SK-N-SH (cell line): Measurements from ENCODE around the gene KIAA0513. TPM values are rescaled to one million over a fixed set of nuclear protein-coding genes. Genes with fewer than 3 reads are reported as not detected.

Experiments used
- CTCF ChIA-PET: fragments of 300-600, 350-600 bp; formaldehyde crosslinking; extraction: SDS; loops from one replicate; lab custom pipeline; 2021; lab: Yijun Ruan, JAX
- POLR2A ChIA-PET: fragments of 350-600 bp; sonication (Branson Sonifier 250); formaldehyde crosslinking; extraction: SDS; loops from one replicate; lab custom pipeline; 2020; ENCODE audit warnings: antibody characterized with exemption, inconsistent platforms; lab: Yijun Ruan, JAX
- DNase-seq: peaks from one replicate; pipeline ENCODE4 v3.0.0; 2012
- H2AFZ ChIP-seq: fragments of 200-600 bp; sonication (generic); 2 replicates; pipeline ENCODE4 v1.8.1; 2016; ENCODE audit warnings: antibody characterized with exemption, mild to moderate bottlenecking, low read depth
- H3F3A ChIP-seq: fragments of 200-600 bp; sonication (generic); replicated peaks from 2 replicates; pipeline ENCODE3; 2016; ENCODE audit warnings: antibody characterized with exemption, mild to moderate bottlenecking; ENCODE audit not compliant: insufficient read depth
- H3K27ac ChIP-seq, 2 experiments: fragments of 200-500 bp in 1 of 2; fragments of 200-600 bp in 1 of 2; sonication (Bioruptor generic) in 1 of 2; sonication (generic), shearing (Covaris generic) in 1 of 2; 2 replicates each; pipeline versions ENCODE4 v1.5.1 to v1.6.1; 2014 to 2016; ENCODE audit warnings: low read depth in 2 of 2, inconsistent platforms in 1 of 2, low read length in 1 of 2, mild to moderate bottlenecking in 1 of 2, mixed read lengths in 1 of 2
- H3K27me3 ChIP-seq: fragments of 200-600 bp; sonication (generic), shearing (Covaris generic); 2 replicates; pipeline ENCODE4 v1.6.1; 2016; ENCODE audit warnings: mixed run types; ENCODE audit not compliant: insufficient read depth
- H3K36me3 ChIP-seq, 2 experiments: fragments of 200-500 bp in 1 of 2; fragments of 200-600 bp in 1 of 2; sonication (Bioruptor generic) in 1 of 2; sonication (generic) in 1 of 2; replicated peaks in 1 of 2; 2 replicates each; pipeline versions ENCODE3 to v1.5.1; 2014 to 2016; ENCODE audit warnings: low read length in 1 of 2, mild to moderate bottlenecking in 1 of 2; ENCODE audit not compliant: insufficient read depth in 2 of 2, control insufficient read depth in 1 of 2
- H3K4me1 ChIP-seq, 2 experiments: fragments of 200-500 bp in 1 of 2; fragments of 200-600 bp in 1 of 2; sonication (Bioruptor generic) in 1 of 2; sonication (generic), shearing (Covaris generic) in 1 of 2; 2 replicates each; pipeline versions ENCODE4 v1.5.1 to v1.6.1; 2014 to 2016; ENCODE audit warnings: low read depth in 1 of 2, low read length in 1 of 2, mixed run types in 1 of 2; ENCODE audit not compliant: insufficient read depth in 2 of 2, control insufficient read depth in 1 of 2
- H3K4me2 ChIP-seq: fragments of 200-600 bp; sonication (generic), shearing (Covaris generic); 2 replicates; pipeline ENCODE4 v1.6.1; 2017; ENCODE audit warnings: mixed run types
- H3K4me3 ChIP-seq, 2 experiments: fragments of 200-500 bp in 1 of 2; fragments of 200-600 bp in 1 of 2; sonication (Bioruptor generic) in 1 of 2; sonication (generic), shearing (Covaris generic) in 1 of 2; 2 replicates each; pipeline versions ENCODE4 v1.5.1 to v1.8.1; 2014 to 2016; ENCODE audit warnings: low read depth in 2 of 2, inconsistent platforms in 1 of 2, low read length in 1 of 2, mild to moderate bottlenecking in 1 of 2, mixed read lengths in 1 of 2, moderate library complexity in 1 of 2
- H3K79me2 ChIP-seq: fragments of 200-600 bp; sonication (generic); 2 replicates; pipeline ENCODE4 v1.8.1; 2017; ENCODE audit warnings: mild to moderate bottlenecking; ENCODE audit not compliant: insufficient read depth
- H3K9ac ChIP-seq: fragments of 200-600 bp; sonication (generic); 2 replicates; pipeline ENCODE4 v1.6.1; 2017; ENCODE audit warnings: mixed run types
- H3K9me2 ChIP-seq: fragments of 200-600 bp; sonication (generic); 2 replicates; pipeline ENCODE4 v1.6.1; 2017; ENCODE audit warnings: mixed run types
- H3K9me3 ChIP-seq: fragments of 200-600 bp; sonication (generic); 2 replicates; pipeline ENCODE4 v1.6.1; 2017; ENCODE audit warnings: mixed run types, mild to moderate bottlenecking, moderate library complexity
- H4K20me1 ChIP-seq: fragments of 200-600 bp; sonication (generic); 2 replicates; pipeline ENCODE4 v1.6.1; 2017; ENCODE audit warnings: mild to moderate bottlenecking, mixed run types; ENCODE audit not compliant: insufficient read depth
- EZH2phosphoT487 ChIP-seq: fragments of 200-600 bp; sonication (generic); IDR thresholded peaks from 2 replicates; pipeline ENCODE4 v1.6.1; 2017; ENCODE audit warnings: low read depth, mixed run types, mild to moderate bottlenecking, antibody characterized with exemption, moderate library complexity, borderline replicate concordance
- FOXJ3 ChIP-seq: sonication (generic); formaldehyde crosslinking; IDR thresholded peaks from 2 replicates; pipeline ENCODE4 v1.5.1; 2020; ENCODE audit warnings: mild to moderate bottlenecking, missing genetic modification reagents
- FOXM1 ChIP-seq: IDR thresholded peaks from 2 replicates; pipeline ENCODE4 v1.4.0; 2012; ENCODE audit warnings: low read depth, mild to moderate bottlenecking
- GATA2 ChIP-seq: sonication (generic); formaldehyde crosslinking; IDR thresholded peaks from 2 replicates; pipeline ENCODE4 v1.5.0; 2020; ENCODE audit warnings: mild to moderate bottlenecking, missing genetic modification reagents
- JUND ChIP-seq: IDR thresholded peaks from 2 replicates; pipeline ENCODE4 v1.4.0; 2012
- MXI1 ChIP-seq: IDR thresholded peaks from 2 replicates; pipeline ENCODE4 v1.6.1; 2012; ENCODE audit warnings: mild to moderate bottlenecking, low read depth, low read length, improper control_type of control experiment
- NFIC ChIP-seq: IDR thresholded peaks from 2 replicates; pipeline ENCODE4 v1.4.0; 2012; ENCODE audit warnings: borderline replicate concordance
- NRF1 ChIP-seq: IDR thresholded peaks from 2 replicates; pipeline ENCODE4 v1.6.1; 2012; ENCODE audit warnings: low read depth, mild to moderate bottlenecking, low read length
- PBX3 ChIP-seq: IDR thresholded peaks from 2 replicates; pipeline ENCODE4; 2012
- RXRA ChIP-seq: IDR thresholded peaks from 2 replicates; pipeline ENCODE4 v1.4.0; 2012; ENCODE audit warnings: low read depth, mild to moderate bottlenecking, borderline replicate concordance
- SMC3 ChIP-seq: IDR thresholded peaks from 2 replicates; pipeline ENCODE4 v1.6.1; 2012; ENCODE audit warnings: low read depth, low read length, improper control_type of control experiment
- TCF12 ChIP-seq: IDR thresholded peaks from 2 replicates; pipeline ENCODE4 v1.4.0; 2012
- YY1 ChIP-seq: IDR thresholded peaks from 2 replicates; pipeline ENCODE4 v1.4.0; 2012; ENCODE audit warnings: low read depth, mild to moderate bottlenecking
- WGBS: methylation state at CpG from one replicate; pipeline ENCODE4 v1.1.6; 2017; ENCODE audit warnings: low lambda C conversion rate; 5-methylcytosine and 5-hydroxymethylcytosine counted together
- polyA plus RNA-seq, 3 experiments: library from polyadenylated mRNA; depleted of rRNA; stranded (reverse); fragments of >200 nt; gene quantifications; 2 replicates each; pipeline ENCODE4 v1.2.3, GENCODE V29; 2012
- TF ChIP-seq, protein P1 (sequence below): IDR thresholded peaks from 2 replicates; pipeline ENCODE4 v1.4.0; 2012; ENCODE audit warnings: low read depth, borderline replicate concordance
- TF ChIP-seq, protein P2 (sequence below): IDR thresholded peaks from 2 replicates; pipeline ENCODE4 v1.4.0; 2012; ENCODE audit warnings: low read depth
- TF ChIP-seq, protein P3 (sequence below): IDR thresholded peaks from 2 replicates; pipeline ENCODE4 v1.4.0; 2012; ENCODE audit warnings: low read depth, borderline replicate concordance

The KIAA0513 gene
- polyA plus RNA-seq, 1 of the 3 experiments (the other 2 are of a cell fraction) = 6.5 TPM

- H3K4me2 ChIP-seq = no peak overlapping the region
- H3K27ac ChIP-seq = no peak overlapping the region
- no peak overlapping the region for H3K4me3 ChIP-seq
- ChIA-PET POLR2A (no interaction called here), CTCF (interaction anchor here (1.0 to 1.9 kb wide), 2 partner anchors 13 kb away, joined by 3 to 8 read pairs; no protein-coding TSS in a partner anchor)
- H3K36me3 ChIP-seq = no peaks in the 10 kb centered on the region
- peaks cover 3% of the 10 kb centered on the region; the same call in 1 of the 2 replicates for H3K27me3 ChIP-seq
- 87% methylated on average over 11 of the region's 11 CpGs for WGBS
- H3K4me1 ChIP-seq = no peaks in the 10 kb centered on the region
- no peak overlapping the region for H3K9ac ChIP-seq
- DNase-seq = no peak
- H3K9me3 ChIP-seq = no peaks in the 10 kb centered on the region
- H4K20me1 ChIP-seq = no peaks in the 10 kb centered on the region
- no peak overlapping the region for H2AFZ ChIP-seq
- H3K79me2 ChIP-seq = no peaks in the 10 kb centered on the region
- no peaks in the 10 kb centered on the region for H3K9me2 ChIP-seq
- no peaks in the 10 kb centered on the region for H3F3A ChIP-seq
- TF ChIP-seq NFIC = no peak
Observed at GRCh38 chr16:85101956-85102630, 74.5 kb downstream of the KIAA0513 start.

- Histone ChIP-seq H3K27ac (no peak overlapping the region), H3K9me3 (no peaks in the 10 kb centered on the region), H3K36me3 (no peaks in the 10 kb centered on the region), H3K27me3 (no peaks in the 10 kb centered on the region; the same call in 1 of the 2 replicates)
- TF ChIP-seq EZH2phosphoT487 = no peak
- no peak for TF ChIP-seq TCF12
- TF ChIP-seq, protein P1, sequence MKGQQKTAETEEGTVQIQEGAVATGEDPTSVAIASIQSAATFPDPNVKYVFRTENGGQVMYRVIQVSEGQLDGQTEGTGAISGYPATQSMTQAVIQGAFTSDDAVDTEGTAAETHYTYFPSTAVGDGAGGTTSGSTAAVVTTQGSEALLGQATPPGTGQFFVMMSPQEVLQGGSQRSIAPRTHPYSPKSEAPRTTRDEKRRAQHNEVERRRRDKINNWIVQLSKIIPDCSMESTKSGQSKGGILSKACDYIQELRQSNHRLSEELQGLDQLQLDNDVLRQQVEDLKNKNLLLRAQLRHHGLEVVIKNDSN = no peak
- TF ChIP-seq RXRA = no peak
- no peak for TF ChIP-seq NRF1
- TF ChIP-seq FOXM1 = no peak
- no peak for TF ChIP-seq PBX3
- TF ChIP-seq FOXJ3 = no peak
- TF ChIP-seq JUND = no peak
- TF ChIP-seq MXI1 = no peak
- TF ChIP-seq, protein P2, sequence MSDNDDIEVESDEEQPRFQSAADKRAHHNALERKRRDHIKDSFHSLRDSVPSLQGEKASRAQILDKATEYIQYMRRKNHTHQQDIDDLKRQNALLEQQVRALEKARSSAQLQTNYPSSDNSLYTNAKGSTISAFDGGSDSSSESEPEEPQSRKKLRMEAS = no peak
- TF ChIP-seq, protein P3, sequence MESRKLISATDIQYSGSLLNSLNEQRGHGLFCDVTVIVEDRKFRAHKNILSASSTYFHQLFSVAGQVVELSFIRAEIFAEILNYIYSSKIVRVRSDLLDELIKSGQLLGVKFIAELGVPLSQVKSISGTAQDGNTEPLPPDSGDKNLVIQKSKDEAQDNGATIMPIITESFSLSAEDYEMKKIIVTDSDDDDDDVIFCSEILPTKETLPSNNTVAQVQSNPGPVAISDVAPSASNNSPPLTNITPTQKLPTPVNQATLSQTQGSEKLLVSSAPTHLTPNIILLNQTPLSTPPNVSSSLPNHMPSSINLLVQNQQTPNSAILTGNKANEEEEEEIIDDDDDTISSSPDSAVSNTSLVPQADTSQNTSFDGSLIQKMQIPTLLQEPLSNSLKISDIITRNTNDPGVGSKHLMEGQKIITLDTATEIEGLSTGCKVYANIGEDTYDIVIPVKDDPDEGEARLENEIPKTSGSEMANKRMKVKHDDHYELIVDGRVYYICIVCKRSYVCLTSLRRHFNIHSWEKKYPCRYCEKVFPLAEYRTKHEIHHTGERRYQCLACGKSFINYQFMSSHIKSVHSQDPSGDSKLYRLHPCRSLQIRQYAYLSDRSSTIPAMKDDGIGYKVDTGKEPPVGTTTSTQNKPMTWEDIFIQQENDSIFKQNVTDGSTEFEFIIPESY = no peak
- TF ChIP-seq YY1 = no peak
- no peak for TF ChIP-seq SMC3
- TF ChIP-seq GATA2 (CRISPR knock-in tag) = no peak
- TF ChIP-seq, all 33 proteins: peak for 0
- H3K4me3 ChIP-seq = no peak overlapping the region
- ChIA-PET CTCF (interaction anchor here (1.0 to 3.6 kb wide), 3 partner anchors 9 to 12 kb away, joined by 3 to 24 read pairs (median 5); partner anchors contain the start of gene CIBAR2), POLR2A (no interaction called here)
- H3K4me1 ChIP-seq = no peaks in the 10 kb centered on the region
- no peaks in the 10 kb centered on the region for H3F3A ChIP-seq
- no peak for DNase-seq
- no peak overlapping the region for H2AFZ ChIP-seq
- 86% methylated on average over 23 of the region's 23 CpGs for WGBS
- H4K20me1 ChIP-seq = no peaks in the 10 kb centered on the region
- no peak overlapping the region for H3K4me2 ChIP-seq
- no peaks in the 10 kb centered on the region for H3K9me2 ChIP-seq
- no peaks in the 10 kb centered on the region for H3K79me2 ChIP-seq
- no peak overlapping the region for H3K9ac ChIP-seq
Observed at GRCh38 chr16:85103114-85104079, 75.8 kb downstream of the KIAA0513 start.
